NCI-H226 (cell line): ENCODE measurements around the gene MYH7.
A peak's percentile ranks its signal among the peaks of the same experiment; 100 is the strongest.
"Not testable (repeated sequence)": the region's sequence is repeated elsewhere in the genome, so short reads cannot be mapped to it uniquely, and the experiment has no call there.

Experiments used
- DNase-seq: peaks from one replicate; pipeline ENCODE4 v3.0.0-alpha.2; 2015

Gene MYH7

DNA sequence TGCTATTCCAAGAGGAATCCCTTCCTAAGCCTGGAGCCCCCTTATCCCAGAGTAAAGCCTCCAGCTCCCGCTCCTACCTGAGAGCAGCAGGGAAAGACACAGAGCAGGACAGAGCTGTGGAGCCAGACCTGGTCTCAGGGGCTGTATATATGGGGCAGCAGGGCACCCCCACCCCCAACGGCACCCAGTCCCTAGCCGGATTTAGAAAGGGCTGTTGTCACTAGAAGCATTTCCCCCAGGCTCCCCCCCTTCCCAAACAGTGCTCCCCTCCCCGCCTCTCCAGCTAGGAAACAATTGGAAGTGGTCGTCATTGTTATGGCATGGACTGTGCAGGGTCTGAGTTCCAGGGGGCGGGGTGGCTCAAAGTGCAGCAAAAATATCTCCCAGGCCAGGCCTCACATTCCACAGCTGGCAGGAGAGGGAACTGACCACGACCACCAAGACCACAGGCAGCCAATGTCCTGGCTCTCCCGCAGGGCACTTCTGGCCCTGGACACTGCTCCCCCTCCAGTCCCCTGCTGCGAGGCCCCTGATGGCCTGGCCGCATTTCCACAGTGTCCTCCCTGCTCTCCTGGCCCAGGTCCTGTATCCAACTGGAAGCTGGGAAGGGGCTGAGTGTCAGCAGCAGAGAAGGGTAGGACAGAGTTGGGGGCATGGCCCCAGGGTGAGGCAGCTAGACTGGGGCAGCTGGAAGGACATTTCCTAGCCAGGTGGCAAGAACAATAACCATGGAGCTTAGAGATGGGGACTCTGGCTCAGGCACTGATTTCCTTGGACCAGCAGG lies at the start of gene MYH7:
TSS of gene MYH7 (minus strand) at position 118 of the 784 bp plus-strand sequence. CDS start 1,928 bp downstream, outside the sequence.
- no peak for DNase-seq

- DNase-seq = no peak
Observed at GRCh38 chr14:23483236-23483854, 47.9 kb upstream of the MYH7 start.

DNA sequence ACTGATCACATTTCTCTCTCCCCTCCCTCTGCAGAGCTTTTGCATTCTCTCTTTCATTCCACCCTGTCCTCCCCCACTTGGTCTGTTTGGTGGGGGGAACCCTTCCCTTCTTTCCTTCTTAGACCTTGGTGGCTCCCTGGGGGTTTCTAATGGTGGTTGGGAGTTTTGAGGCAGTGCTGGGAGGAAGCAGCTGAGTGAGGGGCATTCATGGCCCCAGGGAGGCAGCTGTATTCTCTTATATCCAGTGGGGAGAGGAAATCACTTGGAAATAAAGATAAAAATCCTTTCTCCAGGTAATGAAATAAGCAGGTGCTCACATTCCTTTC lies 47.3 kb upstream of the MYH7 start:
- no peak for DNase-seq

DNA sequence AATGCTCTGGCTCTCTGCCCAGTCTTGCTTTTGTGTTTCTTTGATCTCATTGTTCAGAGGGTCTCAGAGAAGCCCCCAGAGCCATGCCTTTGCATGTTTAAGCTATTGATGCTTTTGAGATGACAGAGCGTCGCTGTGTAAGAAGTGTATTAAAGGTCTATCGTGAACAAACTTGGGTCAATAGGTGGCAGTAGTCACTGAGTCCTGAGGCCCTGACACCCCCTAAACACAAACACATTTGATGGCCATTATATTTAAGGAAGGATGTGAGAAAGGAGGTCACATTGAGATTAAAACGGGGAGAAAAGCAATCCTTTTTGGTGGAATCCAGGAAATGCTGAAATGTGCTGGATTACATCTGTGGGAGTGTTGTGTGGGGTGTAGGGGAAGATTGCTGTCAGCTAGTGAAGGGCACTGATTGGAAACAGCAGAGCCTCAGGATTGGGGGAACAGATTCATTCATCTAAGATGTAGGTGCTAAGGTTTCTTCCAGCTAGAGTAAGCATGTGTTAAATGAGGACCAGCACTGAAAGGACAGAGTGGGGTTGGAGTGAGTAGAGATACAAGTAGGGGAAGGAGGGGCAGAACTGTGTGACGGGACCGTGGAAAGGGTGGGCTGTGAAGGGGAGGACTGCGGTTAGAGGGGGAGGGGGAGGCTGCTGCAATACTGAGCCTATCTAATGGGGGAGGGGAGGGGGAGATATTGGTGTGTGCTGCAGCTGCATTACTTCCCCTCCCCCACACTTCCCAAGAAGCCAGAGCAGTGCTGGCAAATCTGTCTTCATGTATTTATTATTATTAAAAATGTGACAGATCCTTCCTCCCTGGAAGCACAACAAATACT lies 46.7 kb upstream of the MYH7 start:
- no peak for DNase-seq

- DNase-seq = no peak
Observed at GRCh38 chr14:23481362-23481970, 46.0 kb upstream of the MYH7 start.

GRCh38 chr14:23478109-23478759 lies 42.8 kb upstream of the MYH7 start:
- DNase-seq = peak; percentile 46

DNA sequence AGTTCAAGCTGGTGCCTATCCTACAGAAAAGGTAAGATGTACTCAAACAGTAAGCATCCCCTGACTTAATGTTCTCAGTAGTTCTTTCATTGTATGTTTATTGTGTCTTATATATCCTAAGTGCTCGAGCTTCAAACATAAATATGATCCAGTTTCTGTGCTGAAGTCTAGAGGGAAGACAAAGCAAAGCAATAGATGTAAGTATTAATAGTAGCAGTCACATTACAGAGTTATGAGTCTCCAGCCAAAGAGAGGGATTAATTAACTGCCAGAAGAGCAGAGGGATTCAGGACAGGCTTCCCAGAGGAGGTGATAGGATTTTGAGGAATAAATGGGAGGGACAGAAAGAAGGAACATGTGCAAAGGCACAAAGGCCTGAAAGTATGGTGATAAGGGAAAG lies 35.5 kb upstream of the MYH7 start:
- DNase-seq = no peak

DNA sequence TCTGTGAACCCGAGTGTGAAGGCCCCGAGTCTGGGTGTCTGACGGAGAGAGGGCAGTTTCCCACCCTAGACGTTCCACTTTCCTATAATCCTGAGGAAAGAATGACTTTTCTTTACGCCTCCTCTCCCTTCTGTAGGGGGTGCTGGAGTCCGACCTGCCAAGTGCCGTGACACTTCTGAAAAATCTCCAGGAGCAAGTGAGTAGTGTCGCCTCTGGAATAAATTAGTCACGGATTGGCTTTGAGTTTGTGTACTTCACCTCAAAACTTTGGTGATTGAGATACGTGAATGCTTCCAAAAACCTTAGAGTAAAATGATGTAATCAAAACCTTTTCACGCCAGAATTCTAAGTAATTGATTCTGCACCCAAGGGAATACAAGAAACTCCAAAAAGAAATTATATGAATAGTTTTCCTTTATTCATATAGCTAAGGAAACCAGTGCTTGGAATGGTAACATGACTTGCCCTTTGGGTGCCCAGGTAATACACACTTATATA lies 34.5 kb upstream of the MYH7 start:
- DNase-seq = no peak

DNA sequence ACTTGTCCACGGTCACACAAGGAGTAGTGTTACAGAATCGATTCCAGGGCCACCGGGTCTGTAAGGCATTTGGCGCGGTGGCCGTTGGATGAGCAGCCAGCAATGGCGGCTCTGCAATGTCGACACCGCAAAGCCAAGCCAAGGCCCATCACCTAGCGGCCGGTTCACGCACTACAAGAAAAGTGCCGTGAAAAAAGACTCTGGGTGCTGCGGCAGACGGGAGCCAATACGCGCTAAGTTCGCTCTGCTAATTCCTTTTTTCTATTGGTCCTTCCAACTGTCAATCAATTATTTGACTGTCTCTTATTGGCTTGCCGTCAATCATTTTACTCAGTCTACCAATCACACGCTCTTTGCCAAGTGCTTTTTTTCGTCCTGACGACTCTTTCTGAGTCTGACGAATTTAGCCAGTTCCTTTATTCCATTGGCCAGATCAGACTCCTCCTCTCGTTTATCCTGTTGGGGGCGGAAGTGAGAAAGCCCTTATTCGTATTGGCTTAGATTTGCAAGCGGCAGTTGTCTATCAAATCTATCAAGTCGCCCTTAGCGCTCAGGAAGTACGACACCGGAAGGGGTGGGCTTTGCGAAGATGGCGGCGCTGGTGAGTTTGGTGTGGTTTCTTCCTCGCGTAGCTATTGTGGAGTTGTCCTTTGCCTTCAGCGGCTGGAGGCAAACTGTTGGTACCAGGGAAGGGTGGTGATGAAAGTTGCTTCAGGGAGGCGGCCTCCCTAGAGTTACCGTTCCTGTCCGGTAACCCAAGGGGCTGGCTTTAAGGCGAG lies 33.9 kb upstream of the MYH7 start, which contains the start of gene NGDN:
TSS of gene NGDN (plus strand) at position 577 of the 779 bp plus-strand sequence. CDS start at position 590, 13 bp downstream.
- peak; percentile 100 for DNase-seq

DNA sequence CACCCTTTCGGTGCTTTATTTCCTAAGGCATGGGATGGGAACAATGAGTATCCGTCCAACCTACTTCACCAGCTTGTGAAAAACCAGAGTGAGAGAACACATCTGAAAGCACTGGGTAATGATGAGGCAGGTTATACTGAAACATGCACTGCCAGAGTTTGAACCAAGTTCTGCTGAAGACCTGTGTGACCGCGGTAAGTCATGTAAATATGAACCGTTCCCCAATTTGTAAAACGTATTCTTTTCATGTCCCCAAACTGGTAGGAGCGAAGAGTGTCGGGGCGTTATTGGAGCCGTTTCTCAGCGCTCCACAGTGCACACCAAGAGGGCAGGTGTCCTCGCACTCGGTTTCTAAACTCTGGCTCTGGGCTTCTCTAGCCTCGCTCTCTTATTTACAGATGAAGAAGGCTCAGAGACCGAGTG lies 33.3 kb upstream of the MYH7 start:
- DNase-seq = no peak

GRCh38 chr14:23465261-23465660 lies 29.8 kb upstream of the MYH7 start:
- DNase-seq = no peak

GRCh38 chr14:23464700-23465099 lies 29.2 kb upstream of the MYH7 start:
- no peak for DNase-seq

DNA sequence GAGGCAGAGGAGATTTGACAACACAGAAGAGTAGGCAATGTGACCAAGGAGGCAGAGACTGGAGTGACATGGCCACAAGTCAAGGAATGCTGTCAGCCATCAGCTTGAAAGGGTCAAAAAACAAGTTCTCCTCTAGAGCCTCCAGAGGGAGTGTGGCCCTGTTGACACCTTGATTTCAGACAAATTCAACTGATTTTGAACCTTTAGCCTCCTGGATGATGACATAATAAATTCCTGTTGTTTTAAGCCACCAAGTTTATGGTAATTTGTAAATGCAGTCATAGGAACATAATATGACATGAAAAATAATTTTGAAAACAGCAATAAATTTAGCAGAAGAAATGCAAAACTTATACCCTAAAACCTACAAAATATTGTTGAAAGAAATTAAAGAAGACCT lies 25.5 kb upstream of the MYH7 start:
- DNase-seq = no peak

GRCh38 chr14:23457587-23458445 lies 22.4 kb upstream of the MYH7 start:
- no peak for DNase-seq

DNA sequence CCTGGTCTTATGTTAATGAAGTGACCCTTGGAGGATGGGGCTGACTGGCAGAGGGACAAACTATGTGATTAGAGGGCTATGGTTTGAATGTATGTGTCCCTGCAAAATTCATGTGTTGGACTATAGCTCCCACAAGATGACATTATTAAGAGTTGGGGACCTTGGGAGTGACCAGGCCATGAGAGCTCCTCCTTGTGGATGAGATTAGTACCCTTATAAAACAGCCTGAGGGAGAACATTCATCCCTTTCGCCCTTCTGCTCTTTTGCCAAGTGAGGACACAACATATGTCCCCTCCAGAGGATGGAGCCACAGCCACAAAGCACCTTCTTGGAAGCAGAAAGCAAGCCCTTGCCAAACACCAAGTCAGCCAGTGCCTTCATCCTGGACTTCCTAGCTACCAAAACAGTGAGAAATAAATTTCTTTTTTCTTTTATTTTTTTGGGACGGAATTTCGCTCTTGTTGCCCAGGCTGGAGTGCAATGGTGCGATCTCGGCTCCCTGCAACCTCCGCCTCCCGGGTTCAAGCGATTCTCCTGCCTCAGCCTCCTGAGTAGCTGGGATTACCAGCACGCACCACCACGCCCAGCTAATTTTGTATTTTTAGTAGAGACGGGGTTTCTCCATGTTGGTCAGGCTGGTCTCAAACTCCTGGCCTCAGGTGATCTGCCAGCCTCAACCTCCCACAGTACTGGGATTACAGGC lies 21.6 kb upstream of the MYH7 start:
- DNase-seq = not testable (repeated sequence)

GRCh38 chr14:23454445-23454856 lies 19.0 kb upstream of the MYH7 start:
- no peak for DNase-seq

GRCh38 chr14:23452237-23452636 lies 16.8 kb upstream of the MYH7 start:
- DNase-seq = no peak

- no peak for DNase-seq
Observed at GRCh38 chr14:23450379-23450778, 14.9 kb upstream of the MYH7 start.

DNA sequence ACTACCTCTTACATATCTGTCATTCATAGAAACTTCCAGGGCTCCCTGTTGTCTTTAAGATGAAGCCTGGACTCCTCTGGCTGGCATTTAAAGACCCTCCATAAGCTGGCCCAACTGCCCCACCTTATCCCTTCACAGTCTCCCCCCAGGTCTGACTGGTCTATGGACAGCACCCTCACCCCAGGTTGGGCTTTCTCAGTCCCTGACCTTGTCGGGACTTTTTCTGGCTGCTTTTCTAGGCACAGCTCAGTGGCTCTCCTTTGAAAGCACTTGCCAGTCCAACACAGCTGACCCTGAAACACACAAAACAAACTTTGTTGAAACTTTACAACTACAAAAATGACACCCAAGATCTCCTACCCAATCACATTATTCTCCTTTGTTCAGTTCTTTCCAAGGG lies 13.9 kb upstream of the MYH7 start:
- no peak for DNase-seq
